DND-41 (cell line): ENCODE measurements around the gene GATB.

Experiments used
- ATAC-seq: fragments of 200-7000 bp; cut with Tn5 transposase; 3 replicates; pipeline ENCODE4 v1.9.1; 2021; ENCODE audit warnings: low read depth; ENCODE audit not compliant: insufficient read depth
- DNase-seq: peaks from one replicate; pipeline ENCODE4 v3.0.0-alpha.2; 2020
- H2AFZ ChIP-seq: 2 replicates; pipeline ENCODE4 v1.6.0; 2012; ENCODE audit warnings: low read depth, low read length
- H3K27ac ChIP-seq: 2 replicates; pipeline ENCODE4 v1.5.1; 2012; ENCODE audit warnings: low read length, inconsistent platforms
- H3K27me3 ChIP-seq: fragments of 200-600 bp; sonication (generic); 2 replicates; pipeline ENCODE4 v1.6.0; 2012; ENCODE audit warnings: low read length, mild to moderate bottlenecking, inconsistent platforms; ENCODE audit not compliant: insufficient read depth, poor library complexity
- H3K36me3 ChIP-seq: 2 replicates; pipeline ENCODE4 v1.5.1; 2012; ENCODE audit warnings: low read length, inconsistent platforms; ENCODE audit not compliant: insufficient read depth
- H3K4me1 ChIP-seq: 2 replicates; pipeline ENCODE4 v1.5.1; 2012; ENCODE audit warnings: mild to moderate bottlenecking, low read length; ENCODE audit not compliant: insufficient read depth
- H3K4me2 ChIP-seq: 2 replicates; pipeline ENCODE4 v1.6.0; 2012; ENCODE audit warnings: mild to moderate bottlenecking, moderate library complexity, low read length, inconsistent platforms; ENCODE audit not compliant: insufficient read depth
- H3K4me3 ChIP-seq, 2 experiments: fragments of 200-600 bp in 1 of 2; shearing (Covaris generic) in 1 of 2; 2 replicates each; pipeline ENCODE4 v1.5.1; 2012 to 2016; ENCODE audit warnings: inconsistent platforms in 2 of 2, low read length in 2 of 2, mild to moderate bottlenecking in 2 of 2, low read depth in 1 of 2, moderate library complexity in 1 of 2
- H3K79me2 ChIP-seq: 2 replicates; pipeline ENCODE4 v1.6.0; 2012; ENCODE audit warnings: low read length, inconsistent platforms; ENCODE audit not compliant: insufficient read depth
- H3K9ac ChIP-seq: 2 replicates; pipeline ENCODE4 v1.6.0; 2012; ENCODE audit warnings: low read depth, mild to moderate bottlenecking, inconsistent platforms, low read length, moderate library complexity
- H3K9me3 ChIP-seq: 2 replicates; pipeline ENCODE4 v1.5.1; 2012; ENCODE audit warnings: low read length, moderate library complexity, mild to moderate bottlenecking, inconsistent platforms; ENCODE audit not compliant: insufficient read depth, severe bottlenecking
- H4K20me1 ChIP-seq: 2 replicates; pipeline ENCODE4 v1.6.0; 2012; ENCODE audit warnings: low read length; ENCODE audit not compliant: insufficient read depth
- EZH2 ChIP-seq: IDR thresholded peaks from 3 replicates; pipeline ENCODE4 v1.6.1; 2012; ENCODE audit warnings: borderline replicate concordance, low read depth, mild to moderate bottlenecking, moderate library complexity, low read length, inconsistent platforms; ENCODE audit not compliant: severe bottlenecking
- TF ChIP-seq, protein P1 (sequence below): IDR thresholded peaks from 2 replicates; pipeline ENCODE4 v1.5.1; 2012; ENCODE audit warnings: borderline replicate concordance, low read length, moderate library complexity, mild to moderate bottlenecking; ENCODE audit not compliant: poor library complexity, severe bottlenecking; ENCODE audit errors: extremely low read depth

The GATB gene

GRCh38 chr4:151700566-151701316 is 60.1 kb downstream of the GATB start:
- TF ChIP-seq, protein P1, sequence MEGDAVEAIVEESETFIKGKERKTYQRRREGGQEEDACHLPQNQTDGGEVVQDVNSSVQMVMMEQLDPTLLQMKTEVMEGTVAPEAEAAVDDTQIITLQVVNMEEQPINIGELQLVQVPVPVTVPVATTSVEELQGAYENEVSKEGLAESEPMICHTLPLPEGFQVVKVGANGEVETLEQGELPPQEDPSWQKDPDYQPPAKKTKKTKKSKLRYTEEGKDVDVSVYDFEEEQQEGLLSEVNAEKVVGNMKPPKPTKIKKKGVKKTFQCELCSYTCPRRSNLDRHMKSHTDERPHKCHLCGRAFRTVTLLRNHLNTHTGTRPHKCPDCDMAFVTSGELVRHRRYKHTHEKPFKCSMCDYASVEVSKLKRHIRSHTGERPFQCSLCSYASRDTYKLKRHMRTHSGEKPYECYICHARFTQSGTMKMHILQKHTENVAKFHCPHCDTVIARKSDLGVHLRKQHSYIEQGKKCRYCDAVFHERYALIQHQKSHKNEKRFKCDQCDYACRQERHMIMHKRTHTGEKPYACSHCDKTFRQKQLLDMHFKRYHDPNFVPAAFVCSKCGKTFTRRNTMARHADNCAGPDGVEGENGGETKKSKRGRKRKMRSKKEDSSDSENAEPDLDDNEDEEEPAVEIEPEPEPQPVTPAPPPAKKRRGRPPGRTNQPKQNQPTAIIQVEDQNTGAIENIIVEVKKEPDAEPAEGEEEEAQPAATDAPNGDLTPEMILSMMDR, result no peak
- no peak for TF ChIP-seq EZH2
- no peak overlapping the region for H3K9ac ChIP-seq
- H3K4me2 ChIP-seq, result no peak overlapping the region
- H3K27me3 ChIP-seq, result no peaks in the 10 kb centered on the region
- ATAC-seq (no peak), DNase-seq (no peak)
- no peaks in the 10 kb centered on the region for H3K9me3 ChIP-seq
- no peak overlapping the region for H2AFZ ChIP-seq
- no peaks in the 10 kb centered on the region for H4K20me1 ChIP-seq
- peaks cover 21% of the 10 kb centered on the region; the same call in 1 of the 2 replicates for H3K36me3 ChIP-seq
- H3K79me2 ChIP-seq, result no peaks in the 10 kb centered on the region
- no peak overlapping the region for H3K4me3 ChIP-seq
- H3K4me1 ChIP-seq, result no peaks in the 10 kb centered on the region
- H3K27ac ChIP-seq, result no peak overlapping the region

GRCh38 chr4:151698213-151698612 is 62.6 kb downstream of the GATB start:
- Histone ChIP-seq H4K20me1 (no peaks in the 10 kb centered on the region), H3K9me3 (no peaks in the 10 kb centered on the region), H3K4me3 (no peak overlapping the region), H3K27me3 (no peaks in the 10 kb centered on the region), H3K79me2 (no peaks in the 10 kb centered on the region), H3K4me1 (no peaks in the 10 kb centered on the region), H3K36me3 (peaks cover 14% of the 10 kb centered on the region; the same call in 1 of the 2 replicates), H3K9ac (no peak overlapping the region), H3K27ac (no peak overlapping the region), H3K4me2 (no peak overlapping the region), H2AFZ (no peak overlapping the region)
- DNase-seq (no peak), ATAC-seq (no peak)
- TF ChIP-seq, protein P1, result no peak
- no peak for TF ChIP-seq EZH2

- Histone ChIP-seq H3K27ac (no peak overlapping the region), H2AFZ (no peak overlapping the region), H3K79me2 (no peaks in the 10 kb centered on the region), H3K4me1 (no peaks in the 10 kb centered on the region), H3K9ac (no peak overlapping the region), H3K4me2 (no peak overlapping the region), H3K9me3 (no peaks in the 10 kb centered on the region), H4K20me1 (no peaks in the 10 kb centered on the region), H3K4me3 (no peak overlapping the region), H3K27me3 (no peaks in the 10 kb centered on the region), H3K36me3 (no peaks in the 10 kb centered on the region; the same call in 1 of the 2 replicates)
- ATAC-seq, result no peak
- no peak for DNase-seq
- TF ChIP-seq, protein P1, result no peak
- no peak for TF ChIP-seq EZH2
Observed at GRCh38 chr4:151694961-151695720, 65.7 kb downstream of the GATB start.
